GM19468 (cell line): ENCODE results near the gene PTGIR.

Experiments
- ATAC-seq: cut with Tn5 transposase; IDR thresholded peaks from one replicate; pipeline ENCODE4 v1.9.1; 2021; ENCODE audit warnings: mild to moderate bottlenecking, moderate library complexity, moderate number of reproducible peaks; ENCODE audit not compliant: unreplicated experiment; ENCODE audit errors: extremely low read depth

Gene PTGIR

GRCh38 chr19:46617601-46618000, 7.3 kb downstream of the PTGIR start:
- ATAC-seq = no peak

- ATAC-seq = no peak
These were observed 8.1 kb downstream of the PTGIR start for GRCh38 chr19:46616631-46617322.

GRCh38 chr19:46615966-46616365, 8.9 kb downstream of the PTGIR start:
- no peak for ATAC-seq

GRCh38 chr19:46614114-46614722, 10.7 kb downstream of the PTGIR start:
- ATAC-seq = no peak

GRCh38 chr19:46613525-46613924, 11.4 kb downstream of the PTGIR start:
- ATAC-seq = no peak

- ATAC-seq = no peak
These were observed 13.1 kb downstream of the PTGIR start for GRCh38 chr19:46611776-46612175.

GRCh38 chr19:46610851-46611770, 13.8 kb downstream of the PTGIR start:
- ATAC-seq = no peak

GRCh38 chr19:46610413-46610775, 14.5 kb downstream of the PTGIR start:
- ATAC-seq = no peak

GRCh38 chr19:46609511-46610412, 15.1 kb downstream of the PTGIR start:
- ATAC-seq = no peak

- no peak for ATAC-seq
These were observed 16.1 kb downstream of the PTGIR start for GRCh38 chr19:46608581-46609345.

- ATAC-seq = no peak
These were observed 16.7 kb downstream of the PTGIR start for GRCh38 chr19:46608178-46608577.

- no peak for ATAC-seq
These were observed 17.4 kb downstream of the PTGIR start for GRCh38 chr19:46607448-46607841.

- no peak for ATAC-seq
These were observed 18.0 kb downstream of the PTGIR start for GRCh38 chr19:46606681-46607447.

- ATAC-seq = no peak
These were observed 18.9 kb downstream of the PTGIR start for GRCh38 chr19:46606019-46606418.

GRCh38 chr19:46605356-46605821, 19.5 kb downstream of the PTGIR start:
- no peak for ATAC-seq

GRCh38 chr19:46604781-46605355, 20.0 kb downstream of the PTGIR start:
- ATAC-seq = no peak

- ATAC-seq = no peak
These were observed 21.1 kb downstream of the PTGIR start for GRCh38 chr19:46603752-46604231.

- ATAC-seq = no peak
These were observed 21.7 kb downstream of the PTGIR start for GRCh38 chr19:46603195-46603637.
